H1 (cell line): Measurements from ENCODE around the gene C7orf57. TPM values are rescaled to one million over a fixed set of nuclear protein-coding genes. Genes with fewer than 3 reads are reported as not detected.

Experiments
- CTCF ChIA-PET: fragments of 300-600 bp; sonication (Branson Sonifier 250); formaldehyde crosslinking; loops from one replicate; lab custom pipeline; 2021; ENCODE audit not compliant: partially characterized antibody; lab: Charles Lee
- POLR2A ChIA-PET: fragments of 300-600 bp; sonication (Branson Sonifier 250); formaldehyde crosslinking; loops from one replicate; lab custom pipeline; 2021; ENCODE audit warnings: inconsistent platforms; ENCODE audit not compliant: partially characterized antibody; lab: Charles Lee
- DNase-seq, 2 experiments: peaks; one replicate each; pipeline versions ENCODE4 v3.0.0 to v3.0.0-alpha.2; 2010 to 2022; ENCODE audit warnings: low spot score in 2 of 2, low read depth in 1 of 2, mixed read lengths in 1 of 2
- FAIRE-seq: peaks from 2 replicates; lab custom pipeline; 2011; peaks lifted over from hg19 to GRCh38; lab: Jason Lieb, UNC
- H2AFZ ChIP-seq: 2 replicates; pipeline ENCODE4 v1.8.1; 2012; ENCODE audit warnings: low read length, inconsistent platforms
- H2AK5ac ChIP-seq: 2 replicates; pipeline ENCODE4 v1.6.1; 2013; ENCODE audit warnings: low read depth, low read length
- H2BK120ac ChIP-seq: replicated peaks from 2 replicates; pipeline ENCODE3; 2013; ENCODE audit warnings: low read depth, low read length, inconsistent platforms
- H2BK12ac ChIP-seq: 2 replicates; pipeline ENCODE4 v1.6.1; 2013; ENCODE audit warnings: low read depth, low read length
- H2BK15ac ChIP-seq: 2 replicates; pipeline ENCODE4 v1.6.1; 2013; ENCODE audit warnings: low read length
- H2BK20ac ChIP-seq: 2 replicates; pipeline ENCODE4 v1.6.1; 2013; ENCODE audit warnings: low read length
- H2BK5ac ChIP-seq: 2 replicates; pipeline ENCODE4 v1.6.1; 2013; ENCODE audit warnings: low read depth, low read length
- H3K14ac ChIP-seq: 2 replicates; pipeline ENCODE4 v1.6.1; 2013; ENCODE audit warnings: inconsistent platforms; ENCODE audit not compliant: insufficient read length
- H3K18ac ChIP-seq: 2 replicates; pipeline ENCODE4 v1.6.1; 2013; ENCODE audit warnings: low read length; ENCODE audit errors: extremely low read depth
- H3K23ac ChIP-seq: 2 replicates; pipeline ENCODE4 v1.6.1; 2013; ENCODE audit warnings: inconsistent platforms; ENCODE audit not compliant: insufficient read length
- H3K23me2 ChIP-seq: 2 replicates; pipeline ENCODE4 v1.6.1; 2013; ENCODE audit warnings: low read depth, low read length
- H3K27ac ChIP-seq: 2 replicates; pipeline ENCODE4 v1.6.1; 2011; ENCODE audit warnings: low read depth, low read length, inconsistent platforms
- H3K27me3 ChIP-seq, 4 experiments: replicated peaks in 1 of 4; 1 replicate in 1 of 4; 2 replicates in 3 of 4; pipeline versions ENCODE4 v1.6.1 to v1.8.1; 2011 to 2013; ENCODE audit warnings: low read length in 3 of 4, mild to moderate bottlenecking in 3 of 4, inconsistent platforms in 2 of 4, mixed read lengths in 2 of 4, moderate library complexity in 1 of 4; ENCODE audit not compliant: control insufficient read depth in 3 of 4, insufficient read depth in 3 of 4; ENCODE audit errors: extremely low read depth in 1 of 4
- H3K36me3 ChIP-seq, 4 experiments: 2 replicates each; pipeline versions ENCODE4 v1.6.1 to v1.8.1; 2011 to 2013; ENCODE audit warnings: mild to moderate bottlenecking in 4 of 4, low read length in 3 of 4, moderate library complexity in 2 of 4, control low read depth in 1 of 4, inconsistent platforms in 1 of 4; ENCODE audit not compliant: insufficient read depth in 4 of 4, control insufficient read depth in 2 of 4
- H3K4ac ChIP-seq: replicated peaks from 2 replicates; pipeline ENCODE3; 2013; ENCODE audit warnings: low read length, low read depth, mixed read lengths, inconsistent platforms; ENCODE audit not compliant: insufficient read length
- H3K4me1 ChIP-seq, 4 experiments: replicated peaks in 1 of 4; 1 replicate in 1 of 4; 2 replicates in 3 of 4; pipeline versions ENCODE4 v1.6.1 to v1.8.1; 2011 to 2013; ENCODE audit warnings: low read length in 3 of 4, inconsistent platforms in 2 of 4, mixed read lengths in 1 of 4; ENCODE audit not compliant: insufficient read depth in 4 of 4, control insufficient read depth in 3 of 4
- H3K4me2 ChIP-seq, 2 experiments: 2 replicates each; pipeline versions ENCODE4 v1.6.1 to v1.8.1; 2011 to 2013; ENCODE audit warnings: low read depth in 2 of 2, low read length in 2 of 2, control low read depth in 1 of 2, inconsistent platforms in 1 of 2, mild to moderate bottlenecking in 1 of 2; ENCODE audit not compliant: insufficient read depth in 1 of 2
- H3K4me3 ChIP-seq, 4 experiments: fragments of 200-600, 300-600 bp in 1 of 4; sonication (generic), shearing (Covaris generic), sonication (Bioruptor Twin) in 1 of 4; 2 replicates each; pipeline versions ENCODE4 v1.5.1 to v1.8.1; 2011 to 2016; ENCODE audit warnings: low read length in 4 of 4, low read depth in 3 of 4, control low read depth in 2 of 4, inconsistent platforms in 2 of 4, mild to moderate bottlenecking in 2 of 4, mixed read lengths in 1 of 4, moderate library complexity in 1 of 4; ENCODE audit not compliant: insufficient read depth in 2 of 4; ENCODE audit errors: extremely low read depth in 1 of 4
- H3K56ac ChIP-seq: replicated peaks from 2 replicates; pipeline ENCODE3; 2013; ENCODE audit warnings: low read depth, mild to moderate bottlenecking, mixed read lengths, low read length, inconsistent platforms; ENCODE audit not compliant: insufficient read length
- H3K79me1 ChIP-seq: 2 replicates; pipeline ENCODE4 v1.6.1; 2013; ENCODE audit warnings: low read depth, low read length, control low read depth
- H3K79me2 ChIP-seq, 2 experiments: 2 replicates each; pipeline versions ENCODE4 v1.6.1 to v1.8.1; 2012 to 2013; ENCODE audit warnings: low read length in 2 of 2, mild to moderate bottlenecking in 2 of 2, inconsistent platforms in 1 of 2; ENCODE audit not compliant: insufficient read depth in 2 of 2, control insufficient read depth in 1 of 2
- H3K9ac ChIP-seq, 4 experiments: replicated peaks in 1 of 4; 1 replicate in 1 of 4; 2 replicates in 3 of 4; pipeline versions ENCODE4 v1.6.1 to v1.8.1; 2011 to 2013; ENCODE audit warnings: low read depth in 3 of 4, low read length in 3 of 4, control low read depth in 2 of 4, mild to moderate bottlenecking in 2 of 4, moderate library complexity in 2 of 4, inconsistent platforms in 1 of 4; ENCODE audit errors: extremely low read depth in 1 of 4
- H3K9me3 ChIP-seq, 2 experiments: 2 replicates each; pipeline versions ENCODE4 v1.6.1 to v1.8.1; 2012 to 2013; ENCODE audit warnings: mild to moderate bottlenecking in 2 of 2, moderate library complexity in 2 of 2, control low read depth in 1 of 2, inconsistent platforms in 1 of 2, low read depth in 1 of 2, low read length in 1 of 2, mixed read lengths in 1 of 2; ENCODE audit not compliant: insufficient read depth in 2 of 2
- H4K20me1 ChIP-seq, 2 experiments: replicated peaks in 1 of 2; 2 replicates each; pipeline versions ENCODE3 to v1.8.1; 2011 to 2013; ENCODE audit warnings: inconsistent platforms in 2 of 2, low read length in 2 of 2, mild to moderate bottlenecking in 1 of 2; ENCODE audit not compliant: insufficient read depth in 2 of 2, control insufficient read depth in 1 of 2
- H4K5ac ChIP-seq: 2 replicates; pipeline ENCODE4 v1.6.1; 2013; ENCODE audit warnings: low read length, low read depth, mixed read lengths, inconsistent platforms; ENCODE audit not compliant: insufficient read length
- H4K8ac ChIP-seq: 2 replicates; pipeline ENCODE4 v1.8.0; 2013; ENCODE audit warnings: mild to moderate bottlenecking, moderate library complexity, low read length, inconsistent platforms; ENCODE audit not compliant: insufficient read depth; ENCODE audit errors: extremely low read depth
- H4K91ac ChIP-seq: replicated peaks from 2 replicates; pipeline ENCODE3; 2013; ENCODE audit warnings: low read length, mixed read lengths, inconsistent platforms; ENCODE audit not compliant: insufficient read length
- POLR2AphosphoS5 ChIP-seq: IDR thresholded peaks from 2 replicates; pipeline ENCODE4 v1.6.1; 2011; ENCODE audit warnings: low read depth, low read length
- RNF2 ChIP-seq: fragments of 200-900, 300-1000 bp; sonication (generic); IDR thresholded peaks from 2 replicates; pipeline ENCODE4 v1.7.1; 2016; ENCODE audit warnings: borderline replicate concordance, low read depth, mild to moderate bottlenecking, antibody characterized with exemption, low read length; ENCODE audit not compliant: poor library complexity, severe bottlenecking; ENCODE audit errors: missing control alignments
- YY1 ChIP-seq: IDR thresholded peaks from 2 replicates; pipeline ENCODE4 v1.6.1; 2011; ENCODE audit warnings: low read depth, mild to moderate bottlenecking, low read length
- WGBS, 2 experiments: shearing (Covaris generic) in 1 of 2; methylation state at CpG; one replicate each; pipeline versions ENCODE4 v1.1.6 to v1.1.7; 2013 to 2015; ENCODE audit warnings: low lambda C conversion rate in 2 of 2, mixed read lengths in 2 of 2, inconsistent platforms in 1 of 2, low coverage in 1 of 2, missing lambda C conversion rate in 1 of 2; ENCODE audit not compliant: insufficient replicate concordance in 2 of 2, insufficient coverage in 1 of 2, insufficient read length in 1 of 2; ENCODE audit errors: extremely low coverage in 1 of 2, missing lambda C conversion rate in 1 of 2; 5-methylcytosine and 5-hydroxymethylcytosine counted together
- polyA plus RNA-seq, 7 experiments: library from polyadenylated mRNA; depleted of rRNA in 3 of 7; stranded (reverse) in 5 of 7; unstranded in 2 of 7; fragments of >200 nt in 5 of 7; fragments of 200-250 nt in 2 of 7; gene quantifications; 1 replicate in 5 of 7; 2 replicates in 1 of 7; 4 replicates in 1 of 7; pipeline versions ENCODE4 v1.2.1 to v1.2.3, GENCODE V29; 2011 to 2013; ENCODE audit warnings: missing spikeins in 2 of 7, mixed read lengths in 2 of 7
- total RNA-seq: library from RNA; stranded (reverse); fragmentation: NEBNext Ultra II Directional; extraction: Animal tissue kit (Norgen Biotek cat#: 25700); gene quantifications from 2 replicates; pipeline ENCODE4 v1.2.1, GENCODE V29; 2021
- TF ChIP-seq, protein P1 (sequence below): IDR thresholded peaks from 2 replicates; pipeline ENCODE4 v1.6.1; 2012; ENCODE audit warnings: low read length, inconsistent platforms

The C7orf57 gene
- total and polyA plus RNA-seq, 2 of the 8 experiments (the other 6 are each of a cell fraction or from before 2014, with no cell fraction given), result 0.08 to 0.56 TPM

DNA sequence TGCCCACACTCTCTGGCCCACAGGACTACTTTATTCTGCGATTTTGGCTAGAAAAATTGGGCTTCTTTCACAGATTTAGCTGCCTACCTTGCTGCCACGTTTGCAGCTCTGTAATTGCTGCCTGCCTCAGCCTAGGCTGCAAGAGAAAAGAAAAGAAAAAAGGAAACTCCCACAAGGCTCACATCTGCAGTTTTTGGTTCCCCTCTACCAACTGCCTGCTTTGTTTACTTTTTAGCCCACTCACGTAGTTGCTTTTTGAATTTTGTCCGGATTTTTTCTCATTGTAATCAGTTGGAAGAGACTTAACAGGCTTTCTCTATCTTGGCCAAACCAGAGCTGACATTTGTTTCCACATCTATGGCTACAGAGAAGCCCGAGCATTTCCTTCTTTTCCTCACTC, 30.7 kb upstream of the C7orf57 start:
- no peak for FAIRE-seq

More for the DNA sequence above, 30.7 kb upstream of the C7orf57 start:
- H3K36me3 ChIP-seq, result no peaks in the 10 kb centered on the region
- H2BK120ac ChIP-seq, result no peak overlapping the region
- CTCF ChIA-PET, result interaction anchor here (0.6 to 0.9 kb wide), 2 partner anchors 13 to 35 kb away, joined by 3 read pairs; no protein-coding TSS in a partner anchor
- TF ChIP-seq, protein P1, sequence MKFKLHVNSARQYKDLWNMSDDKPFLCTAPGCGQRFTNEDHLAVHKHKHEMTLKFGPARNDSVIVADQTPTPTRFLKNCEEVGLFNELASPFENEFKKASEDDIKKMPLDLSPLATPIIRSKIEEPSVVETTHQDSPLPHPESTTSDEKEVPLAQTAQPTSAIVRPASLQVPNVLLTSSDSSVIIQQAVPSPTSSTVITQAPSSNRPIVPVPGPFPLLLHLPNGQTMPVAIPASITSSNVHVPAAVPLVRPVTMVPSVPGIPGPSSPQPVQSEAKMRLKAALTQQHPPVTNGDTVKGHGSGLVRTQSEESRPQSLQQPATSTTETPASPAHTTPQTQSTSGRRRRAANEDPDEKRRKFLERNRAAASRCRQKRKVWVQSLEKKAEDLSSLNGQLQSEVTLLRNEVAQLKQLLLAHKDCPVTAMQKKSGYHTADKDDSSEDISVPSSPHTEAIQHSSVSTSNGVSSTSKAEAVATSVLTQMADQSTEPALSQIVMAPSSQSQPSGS, result no peak
- TF ChIP-seq POLR2AphosphoS5, result no peak
- no peak for TF ChIP-seq RNF2
- no peak for TF ChIP-seq YY1
- H3K9ac ChIP-seq, result no peak overlapping the region
- H4K5ac ChIP-seq, result no peak overlapping the region
- H3K27ac ChIP-seq, result no peak overlapping the region
- peak overlapping the region; percentile 94 for H2AFZ ChIP-seq
- no peaks in the 10 kb centered on the region for H3K23me2 ChIP-seq
- H3K4me1 ChIP-seq, result no peaks in the 10 kb centered on the region; a peak in 1 of 7 replicates
- no peaks in the 10 kb centered on the region for H3K79me1 ChIP-seq
- no peaks in the 10 kb centered on the region for H3K9me3 ChIP-seq
- POLR2A ChIA-PET, result no interaction called here
- no peak overlapping the region for H2AK5ac ChIP-seq
- H3K27me3 ChIP-seq, result peaks cover 0 to 2% (median 0%) of the 10 kb centered on the region in 4 experiments; a peak in 1 of 7 replicates
- H3K23ac ChIP-seq, result no peak overlapping the region
- no peak overlapping the region for H2BK5ac ChIP-seq
- H4K20me1 ChIP-seq, result no peaks in the 10 kb centered on the region
- H3K79me2 ChIP-seq, result no peaks in the 10 kb centered on the region
- H3K18ac ChIP-seq, result no peak overlapping the region
- H3K4me2 ChIP-seq, result no peak overlapping the region
- H3K4me3 ChIP-seq, result no peak overlapping the region
- WGBS, 2 experiments, result 59% methylated on average over 5 of the region's 5 CpGs; no CpG with 5 or more reads in 1 of the 2 experiments
- no peak overlapping the region for H4K91ac ChIP-seq
- H2BK12ac ChIP-seq, result no peak overlapping the region
- H4K8ac ChIP-seq, result no peak overlapping the region
- no peak overlapping the region for H3K56ac ChIP-seq
- no peak for DNase-seq
- H2BK20ac ChIP-seq, result no peak overlapping the region
- H3K14ac ChIP-seq, result no peak overlapping the region
- no peak overlapping the region for H2BK15ac ChIP-seq
- H3K4ac ChIP-seq, result no peak overlapping the region
